SKM-1 (cell line): ENCODE data around the gene PAXX.
A peak's percentile ranks its signal among the peaks of the same experiment; 100 is the strongest.
"Not testable (repeated sequence)": the region's sequence is repeated elsewhere in the genome, so short reads cannot be mapped to it uniquely, and the experiment has no call there.

Experiments used
- DNase-seq: peaks from one replicate; lab custom pipeline; 2025; ENCODE audit not compliant: unreplicated experiment; lab: John Stamatoyannopoulos, UW

Gene PAXX

DNA sequence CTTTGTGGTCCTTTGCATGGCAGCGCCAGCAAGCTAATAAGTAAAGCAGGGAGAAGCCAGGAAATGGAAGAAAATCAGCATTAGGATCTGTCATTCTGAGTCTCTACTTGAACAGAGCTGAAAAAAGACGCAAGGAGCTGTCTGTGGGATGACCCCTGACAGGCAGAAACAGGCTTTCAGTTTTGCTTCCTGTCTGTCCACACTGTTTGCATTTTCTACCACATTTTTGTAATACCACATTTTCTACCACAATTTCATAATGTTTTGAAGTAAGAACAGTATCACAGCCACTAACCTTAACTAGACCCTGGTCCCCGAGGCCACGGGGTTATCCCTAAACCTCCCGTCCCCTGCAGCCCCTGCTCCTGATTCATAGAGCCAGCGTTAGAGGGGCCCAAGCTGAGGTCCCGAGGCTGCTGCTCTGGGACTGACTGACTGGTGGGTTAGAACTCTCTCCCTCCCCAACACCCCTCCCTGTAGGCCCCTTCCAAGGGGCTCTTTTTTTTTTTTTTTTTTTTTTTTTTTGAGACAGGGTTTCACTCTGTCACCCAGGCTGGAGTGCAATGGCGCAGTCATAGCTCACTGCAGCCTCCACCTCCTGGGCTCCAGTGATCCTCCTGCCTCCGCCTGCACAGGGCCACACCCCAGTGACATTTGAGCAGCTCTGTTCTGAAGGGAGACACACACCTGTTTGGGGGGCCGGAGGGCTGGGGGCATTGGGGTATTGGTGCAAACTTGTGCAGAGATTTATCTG lies 8.1 kb downstream of the PAXX start:
- DNase-seq, result peak; percentile 85

DNA sequence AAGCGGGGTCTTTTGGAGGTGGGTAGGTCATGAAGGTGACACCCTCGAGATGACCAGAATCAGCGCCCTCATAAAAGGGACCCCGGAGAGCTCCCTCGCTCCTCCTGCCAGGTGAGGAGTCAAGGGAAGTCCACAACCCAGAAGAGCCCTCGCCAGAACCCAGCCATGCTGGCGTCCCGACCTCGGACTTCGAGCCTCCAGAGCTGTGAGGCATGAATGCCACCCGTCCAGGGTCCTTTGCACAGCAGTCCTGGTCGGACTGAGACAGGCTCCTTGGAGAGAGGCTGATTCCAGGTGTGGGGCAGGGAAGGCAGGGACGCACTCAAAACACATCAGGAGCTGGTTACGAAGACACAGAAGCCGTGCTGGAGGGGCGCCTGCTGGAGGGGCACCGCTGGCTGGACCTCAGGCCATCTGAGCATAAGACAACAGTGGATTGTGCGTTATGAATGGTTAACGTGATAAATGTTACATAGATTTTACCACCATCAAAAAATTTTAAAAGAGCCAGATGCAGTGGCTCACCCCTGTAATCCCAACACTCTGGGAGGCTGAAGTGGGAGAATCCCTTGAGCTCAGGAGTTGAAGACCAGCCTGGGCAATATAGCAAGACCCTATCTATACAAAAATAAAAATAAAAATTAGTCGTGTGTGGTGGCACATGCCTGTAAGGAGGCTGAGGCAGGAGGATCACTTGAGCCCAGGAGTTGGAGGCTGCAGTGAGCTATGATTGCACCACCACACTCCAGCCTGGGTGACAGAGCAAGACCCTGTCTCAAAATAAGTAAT lies 9.8 kb downstream of the PAXX start:
- DNase-seq, result no peak

DNA sequence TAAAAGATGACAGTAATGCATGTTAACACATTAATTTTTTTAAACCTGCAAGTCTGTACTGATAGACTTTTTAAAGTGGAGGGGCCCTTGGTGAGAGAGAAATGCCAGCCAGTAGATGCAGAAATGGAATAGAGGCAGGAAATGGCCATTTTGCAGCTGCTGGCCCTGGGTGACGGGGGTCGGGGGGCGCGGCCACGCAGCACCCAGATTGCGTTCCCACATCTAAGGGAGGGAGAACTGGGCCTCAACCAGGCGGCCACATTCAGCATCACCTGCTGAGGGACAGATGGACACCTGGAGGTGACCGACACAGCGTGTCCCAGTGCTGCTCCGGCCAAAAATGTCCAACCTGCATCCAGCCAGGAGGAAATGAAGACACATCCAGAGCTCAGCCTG lies 10.4 kb downstream of the PAXX start:
- DNase-seq, result no peak

DNA sequence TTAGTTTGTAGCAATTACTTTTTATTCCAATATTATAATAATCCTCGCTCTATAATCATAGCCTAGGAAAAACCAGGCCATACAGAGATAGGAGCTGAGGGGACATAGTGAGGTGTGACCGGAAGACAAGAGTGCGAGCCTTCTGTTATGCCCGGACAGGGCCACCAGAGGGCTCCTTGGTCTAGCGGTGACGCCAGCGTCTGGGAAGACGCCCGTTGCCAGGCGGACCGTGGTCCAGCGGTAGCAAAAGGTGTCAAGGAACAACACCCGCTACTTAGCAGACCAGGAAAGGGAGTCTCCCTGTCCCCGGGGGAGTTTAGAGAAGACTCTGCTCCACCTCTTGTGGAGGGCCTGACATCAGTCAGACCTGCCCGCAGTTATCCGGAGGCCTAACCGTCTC lies 12.1 kb downstream of the PAXX start:
- not testable (repeated sequence) for DNase-seq

DNA sequence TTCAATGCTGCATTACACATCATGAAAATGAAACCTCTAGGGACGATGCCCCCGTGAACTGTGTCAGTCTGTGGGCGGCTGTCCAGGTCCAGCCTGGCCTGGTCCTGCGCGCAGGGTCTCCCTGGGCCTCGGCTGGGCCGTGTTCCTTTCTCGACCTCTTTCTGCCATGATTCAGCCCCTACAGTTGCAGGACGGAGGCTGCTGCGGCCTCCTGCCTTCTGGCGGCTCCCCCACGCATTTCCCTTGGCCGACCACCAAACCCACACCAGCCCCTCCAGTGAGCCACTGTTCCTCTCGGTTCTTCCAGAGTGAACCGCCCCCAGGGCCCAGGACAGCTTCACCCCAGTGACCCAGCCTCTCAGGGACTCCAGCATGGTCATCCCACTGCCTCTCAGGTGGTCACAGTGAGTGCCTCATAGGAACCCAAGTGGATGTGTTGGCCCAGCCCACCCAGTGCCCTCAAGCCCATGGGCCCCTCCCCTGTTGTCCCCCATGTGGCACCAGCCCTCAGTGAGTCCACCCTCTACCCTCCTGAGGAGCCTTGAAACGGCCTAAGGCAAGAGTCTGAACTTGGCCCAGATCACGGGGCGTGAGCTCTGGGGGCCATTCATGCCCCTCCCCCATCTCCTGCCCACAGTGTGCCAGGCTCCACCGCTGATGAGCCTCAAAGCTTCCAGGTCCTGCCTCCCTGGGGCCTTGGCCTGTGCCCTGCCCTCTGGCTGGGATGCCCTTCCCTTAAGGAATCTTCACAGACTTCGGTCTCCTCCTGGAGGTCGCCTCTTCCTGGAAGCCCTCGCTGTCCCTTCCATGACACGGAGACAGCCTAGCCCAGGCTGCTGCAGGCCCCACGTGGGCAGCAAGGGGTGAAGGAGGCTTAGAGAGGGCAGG lies 14.1 kb downstream of the PAXX start:
- no peak for DNase-seq

DNA sequence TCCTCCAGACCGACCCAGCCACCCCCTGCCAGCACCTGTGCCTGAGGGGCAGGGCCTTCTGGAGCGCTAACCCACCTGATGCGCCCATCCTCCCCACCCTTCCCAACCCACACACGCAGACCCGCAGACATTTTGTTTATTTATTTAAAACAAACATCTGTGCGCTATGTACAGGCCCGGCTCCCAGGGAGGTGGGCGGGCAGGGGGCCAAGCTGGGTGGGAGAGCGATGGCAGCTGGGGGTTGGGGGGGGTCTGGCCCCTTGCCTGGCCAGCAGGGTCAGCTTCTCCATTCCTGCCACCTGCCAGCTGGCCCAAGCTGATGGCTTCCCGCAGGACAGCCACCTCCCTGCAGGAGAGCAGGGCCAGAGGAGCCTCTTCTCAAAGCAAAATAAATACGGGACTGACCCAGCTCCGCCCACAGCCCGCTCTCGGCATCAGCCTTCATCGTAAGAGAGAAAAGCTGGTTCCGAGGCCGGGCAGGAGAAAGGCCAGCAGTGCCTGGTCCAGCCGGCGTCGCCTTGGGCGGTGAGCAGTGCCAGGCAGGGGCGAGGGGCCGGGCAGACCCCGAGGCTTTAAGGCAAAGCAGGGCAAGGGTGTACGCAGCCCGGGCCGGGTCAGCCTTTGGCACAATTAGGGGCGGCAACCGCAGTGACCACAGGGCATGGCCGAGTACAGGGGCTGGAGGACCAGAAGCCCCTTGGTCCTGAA lies 15.0 kb downstream of the PAXX start:
- DNase-seq, result no peak

DNA sequence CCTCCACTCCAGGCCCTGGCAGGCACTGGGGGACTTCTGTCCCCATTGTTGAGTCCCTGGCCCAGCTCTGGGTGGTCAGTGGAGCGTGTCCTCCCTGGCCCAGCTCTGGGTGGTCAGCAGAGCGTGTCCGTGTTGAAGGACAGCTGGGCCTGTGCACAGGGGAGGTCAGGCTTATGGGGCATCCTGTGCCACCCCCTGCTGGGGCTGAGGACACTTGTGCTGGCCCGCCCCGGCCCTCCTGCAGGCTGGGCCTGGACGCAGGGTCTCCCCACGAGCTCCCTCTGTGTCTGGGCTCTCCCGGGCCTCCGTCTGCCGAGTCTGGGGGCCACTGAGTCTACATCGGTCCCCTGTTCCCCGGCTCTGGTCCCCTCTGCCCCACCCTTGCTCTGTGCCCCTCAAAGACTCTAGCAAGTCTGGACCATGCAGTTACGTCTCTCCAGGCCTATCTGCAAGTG lies 15.6 kb downstream of the PAXX start:
- no peak for DNase-seq

DNA sequence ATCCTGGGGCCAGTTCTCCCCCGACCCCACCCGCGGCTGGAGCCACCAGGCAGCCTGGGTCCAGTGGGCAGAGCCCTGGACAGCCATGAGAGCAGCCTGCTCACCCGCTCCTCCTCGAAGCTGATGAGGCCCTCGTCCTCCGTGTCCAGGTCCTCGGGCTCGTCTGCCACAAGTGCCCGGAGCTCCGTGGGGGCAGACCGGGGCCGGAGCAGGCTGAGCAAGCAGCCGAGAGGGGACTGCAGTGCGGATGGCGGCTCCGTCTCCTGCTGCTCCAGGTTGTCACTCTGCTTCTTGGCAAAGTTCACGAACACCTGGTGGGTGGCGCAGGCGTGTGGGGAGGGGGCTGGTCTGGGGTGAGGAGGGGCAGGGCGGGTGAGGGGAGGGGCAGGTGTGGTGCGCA lies 16.1 kb downstream of the PAXX start:
- no peak for DNase-seq

DNA sequence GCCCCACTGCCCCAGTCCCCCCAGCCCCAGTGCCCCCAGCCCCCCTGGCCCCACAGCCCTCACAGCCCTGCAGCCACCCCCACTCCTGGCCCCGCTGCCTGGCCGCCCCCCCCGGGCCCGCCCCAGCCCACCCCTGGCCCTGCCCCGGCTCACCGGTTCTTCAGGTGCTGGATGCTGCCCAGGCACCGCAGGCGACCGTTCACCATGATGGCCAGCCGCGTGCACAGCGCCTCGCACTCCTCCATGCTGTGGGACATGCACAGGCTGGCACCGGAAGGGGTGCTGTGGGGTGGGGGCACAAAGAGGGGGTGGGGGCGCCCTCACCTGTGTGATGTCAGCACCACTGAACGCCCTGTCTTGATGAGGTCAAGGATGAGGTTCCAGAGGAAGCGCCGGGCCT lies 17.0 kb downstream of the PAXX start:
- no peak for DNase-seq

DNA sequence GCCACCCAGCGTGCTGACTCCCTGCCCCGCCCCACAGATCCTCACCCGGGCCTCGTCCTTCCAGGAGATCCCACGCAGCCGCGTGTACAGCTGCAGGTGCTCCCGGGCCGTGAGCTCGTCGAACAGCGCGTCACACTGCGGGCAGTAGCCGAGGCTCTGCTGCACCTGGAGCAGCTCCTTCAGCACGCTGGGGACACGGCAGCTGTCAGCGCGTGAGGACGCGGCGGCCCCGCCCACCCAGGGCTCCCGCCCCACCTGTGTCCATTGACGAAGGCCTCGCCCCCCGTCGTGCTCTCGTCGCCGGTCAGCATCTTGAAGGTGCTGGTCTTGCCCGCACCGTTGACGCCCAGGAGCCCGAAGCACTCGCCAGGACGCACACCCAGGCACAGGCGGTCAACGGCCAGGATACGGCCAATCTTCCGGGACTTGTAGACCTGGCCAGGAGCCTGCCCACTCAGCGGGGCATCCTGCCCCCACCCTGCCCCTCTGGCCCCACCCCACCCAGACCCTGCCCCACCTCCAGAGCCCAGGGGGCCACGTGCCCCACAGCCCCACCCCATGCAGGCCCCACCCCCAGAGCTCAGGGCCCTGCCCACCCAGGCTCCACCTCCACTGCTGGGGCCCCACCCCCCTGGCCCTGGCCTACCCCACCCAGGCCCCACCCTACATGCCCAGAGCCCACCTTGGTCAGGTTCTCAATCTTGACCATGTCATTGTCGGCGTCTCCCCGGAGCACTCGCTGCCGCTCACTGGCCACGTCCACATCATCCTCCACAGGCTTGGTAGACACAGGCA lies 17.9 kb downstream of the PAXX start:
- DNase-seq, result no peak

DNA sequence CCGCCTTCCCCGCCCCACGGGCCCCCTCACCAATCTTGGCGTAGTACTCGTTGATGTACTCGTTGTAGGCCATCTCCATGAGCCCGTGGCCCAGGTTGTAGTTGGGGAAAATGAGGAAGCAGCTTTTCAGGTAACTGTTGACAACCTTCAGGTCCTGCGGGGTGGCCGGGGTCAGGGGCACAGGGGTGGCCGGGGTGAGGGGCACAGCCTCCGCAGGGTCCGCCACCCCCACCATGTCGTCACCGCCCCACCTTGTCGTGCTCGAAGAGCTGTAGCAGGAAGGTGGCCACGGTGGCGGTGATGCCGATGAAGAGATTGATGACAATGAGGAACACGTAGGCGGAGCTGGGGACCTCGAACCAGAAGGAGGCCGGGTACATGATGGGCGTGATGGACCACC lies 18.9 kb downstream of the PAXX start:
- DNase-seq, result no peak

DNA sequence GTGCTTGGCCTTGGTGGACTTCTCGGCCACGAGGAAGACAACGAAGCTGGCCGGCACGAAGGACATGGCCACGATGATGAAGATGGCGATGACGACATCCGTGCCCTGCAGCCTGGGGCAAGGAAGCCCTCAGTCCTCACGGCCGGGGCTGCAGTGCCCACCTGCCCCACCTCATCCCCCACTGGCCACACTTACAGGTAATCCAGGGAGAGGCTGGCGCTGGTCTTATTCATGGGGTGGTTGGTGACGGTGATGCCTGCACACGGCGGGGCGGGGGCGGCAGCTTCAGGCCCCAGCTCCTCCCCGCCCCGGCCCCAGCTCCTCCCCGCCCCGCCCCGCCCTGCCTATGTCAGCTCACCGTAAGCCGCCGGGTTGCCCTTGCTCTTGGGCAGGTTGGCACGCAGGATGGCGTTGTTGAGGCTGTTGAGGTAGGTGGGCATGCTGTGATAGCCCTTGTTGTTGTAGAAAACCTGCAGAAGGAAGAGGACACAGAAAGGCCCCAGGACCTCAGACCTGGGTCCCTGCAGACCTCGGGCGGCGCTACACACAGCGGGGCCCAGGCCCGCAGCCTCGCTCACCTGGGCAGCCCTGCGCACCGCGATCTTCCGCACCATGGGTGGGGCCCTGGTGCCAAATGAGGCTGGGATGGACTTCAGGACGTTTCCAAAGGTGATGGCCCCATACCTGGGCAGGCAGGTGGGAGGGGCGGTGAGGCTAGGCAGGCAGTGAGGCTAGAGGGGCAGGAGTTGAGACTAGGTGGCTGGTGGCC lies 19.9 kb downstream of the PAXX start:
- no peak for DNase-seq

DNA sequence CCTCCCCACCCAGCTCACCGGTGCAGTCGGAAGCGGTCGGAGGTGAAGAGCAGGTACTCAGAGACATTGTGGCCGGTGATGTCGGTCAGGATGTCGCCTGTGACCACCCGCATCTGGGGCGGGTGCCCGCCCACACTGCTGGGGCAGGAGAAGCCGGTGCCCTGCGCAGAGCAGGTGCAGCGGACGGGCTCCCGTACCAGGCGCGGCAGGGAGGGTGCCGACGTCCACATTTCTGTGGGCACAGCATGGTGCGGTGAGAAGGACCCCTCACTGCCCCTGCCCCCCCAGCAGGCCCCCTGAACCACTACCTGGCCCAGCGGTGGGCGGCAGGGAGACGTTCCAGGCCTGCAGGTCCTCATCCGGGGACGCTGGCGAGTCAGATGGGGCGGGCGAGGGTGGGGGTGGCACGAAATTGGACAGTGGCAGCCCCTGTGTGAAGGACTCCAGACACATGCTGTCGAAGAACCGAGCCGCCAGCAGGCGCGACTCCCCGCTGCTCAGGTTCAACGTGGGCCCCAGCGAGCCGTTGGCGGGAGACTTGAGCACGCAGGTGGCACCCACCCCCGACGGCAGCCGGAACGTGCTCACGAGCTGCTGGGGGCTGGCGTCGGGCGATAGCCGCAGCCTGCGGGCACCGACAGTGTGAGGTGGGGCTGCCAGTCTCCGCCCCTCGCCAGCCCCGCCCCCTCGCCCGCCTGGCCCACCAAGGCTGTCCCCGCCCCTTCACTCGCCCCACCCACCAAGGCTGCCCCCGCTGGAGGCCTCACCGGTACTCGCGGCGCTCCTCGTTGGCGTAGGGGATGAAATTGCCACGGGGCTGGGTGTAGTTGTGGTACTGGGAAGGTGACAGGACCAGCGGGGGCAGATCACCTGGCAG lies 20.7 kb downstream of the PAXX start:
- no peak for DNase-seq

DNA sequence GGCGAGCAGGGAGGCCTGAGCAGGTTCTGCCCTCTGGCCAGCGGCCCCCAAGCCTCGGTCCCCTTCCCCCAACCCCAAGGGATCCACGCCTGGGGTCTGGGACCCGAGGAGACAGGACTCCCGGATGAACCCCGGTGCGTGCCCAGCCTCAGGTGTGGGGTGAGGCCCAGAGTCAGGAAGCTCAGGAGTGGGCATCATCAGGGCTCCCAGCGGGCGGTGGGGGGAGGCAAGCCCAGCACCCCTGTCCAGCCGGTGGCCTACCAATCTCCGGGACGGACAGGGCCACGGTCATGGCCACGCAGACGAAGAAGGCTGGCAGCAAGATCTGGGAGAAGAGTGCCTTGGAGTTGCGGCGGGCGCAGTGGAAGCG lies 21.3 kb downstream of the PAXX start:
- DNase-seq, result no peak

DNA sequence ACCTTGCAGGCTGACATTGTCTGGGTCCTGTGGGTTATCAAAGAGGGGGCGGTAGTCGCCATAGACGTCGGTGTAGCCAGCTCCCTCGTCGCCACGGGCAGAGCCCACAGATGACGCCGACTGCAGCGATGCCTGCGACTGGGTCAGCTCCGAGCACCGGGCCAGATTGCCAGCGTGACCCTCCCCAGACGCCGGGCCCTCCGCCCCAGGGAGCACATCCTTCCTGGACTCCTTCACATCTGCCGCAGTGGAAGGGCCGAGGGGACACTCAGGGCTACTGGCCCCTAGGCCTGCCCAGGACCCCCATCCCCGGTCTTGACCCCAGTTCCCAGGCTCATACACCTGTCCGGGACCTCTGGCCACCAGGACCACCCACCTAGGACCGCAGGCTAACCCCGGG lies 21.9 kb downstream of the PAXX start:
- DNase-seq, result no peak

DNA sequence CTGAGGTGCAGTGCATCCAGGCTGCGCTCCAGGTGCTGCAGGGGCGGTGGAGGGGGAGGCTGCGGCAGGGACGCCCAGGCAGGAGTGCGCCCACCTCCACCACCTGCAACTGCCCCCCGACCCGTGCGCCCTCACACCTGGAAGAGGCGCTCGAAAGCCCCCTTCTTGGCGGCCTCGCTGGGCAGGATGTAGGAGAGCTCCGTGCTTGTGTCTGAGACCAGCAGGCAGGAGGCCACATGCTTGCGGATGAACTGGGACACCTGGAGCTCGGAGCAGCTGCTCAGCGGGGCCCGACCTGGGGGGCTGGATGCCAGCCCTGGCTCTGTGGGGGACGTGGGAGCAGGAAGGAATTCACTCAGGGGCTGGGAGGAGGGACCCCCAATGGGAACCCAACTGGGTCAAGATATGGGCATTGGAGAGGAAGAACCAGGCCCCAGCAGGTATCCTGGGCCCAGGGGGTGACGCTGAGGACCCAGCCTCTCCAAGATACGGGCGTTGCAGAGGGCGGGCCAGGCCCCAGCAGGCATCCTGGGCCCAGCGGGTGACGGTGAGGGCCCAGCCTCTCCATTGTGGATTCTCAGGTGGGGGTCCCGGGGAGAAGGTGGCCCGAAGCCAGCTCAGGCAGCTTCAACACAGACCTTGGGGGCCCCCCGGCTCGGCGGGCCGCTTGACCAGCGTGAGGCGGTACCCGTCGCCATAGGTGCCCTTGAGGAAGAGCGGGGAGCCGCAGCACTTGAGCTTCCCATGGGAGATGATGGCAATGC lies 22.7 kb downstream of the PAXX start:
- DNase-seq, result no peak

DNA sequence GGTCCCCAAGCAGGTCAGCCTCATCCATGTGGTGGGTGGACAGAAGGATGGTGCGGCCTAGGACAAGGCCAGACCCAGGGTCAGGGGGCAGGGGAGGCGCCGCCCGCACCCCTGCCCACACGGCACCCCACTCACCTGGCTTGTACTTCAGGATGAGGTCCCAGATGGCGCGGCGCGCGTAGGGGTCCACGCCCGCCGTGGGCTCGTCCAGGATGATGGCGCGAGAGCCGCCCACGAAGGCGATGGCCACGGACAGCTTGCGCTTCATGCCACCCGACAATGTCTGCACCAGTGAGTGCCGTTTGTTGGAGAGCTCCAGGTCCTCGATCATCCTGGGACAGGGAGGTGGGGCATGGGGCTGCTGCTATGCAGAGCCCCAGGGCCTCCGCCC lies 23.3 kb downstream of the PAXX start:
- DNase-seq, result no peak

DNA sequence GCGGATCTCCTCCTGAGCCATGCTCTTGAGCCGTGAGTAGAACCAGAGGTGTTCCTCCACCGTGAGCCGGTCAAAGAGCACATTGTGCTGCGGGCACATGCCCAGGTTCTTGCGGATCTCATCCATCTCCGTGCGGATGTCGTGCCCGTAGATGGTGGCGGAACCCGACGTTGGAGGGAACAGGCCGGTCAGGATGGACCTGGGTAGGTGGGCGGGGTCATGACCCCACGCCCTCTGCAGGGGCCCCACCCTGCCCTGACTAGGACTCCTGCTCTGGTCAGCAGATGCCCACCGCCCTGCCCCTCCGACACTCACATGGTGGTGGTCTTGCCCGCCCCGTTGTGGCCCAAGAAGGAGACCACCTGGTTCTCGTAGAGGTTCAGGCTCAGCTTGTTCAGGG lies 23.8 kb downstream of the PAXX start:
- no peak for DNase-seq
